ENCODE data around the gene MRPL12.

MRPL12 gene

GRCh38 chr17:81702934-81703746, at the start of gene MRPL12:
Gene MRPL12, plus strand, starts transcription at chr17:81703367. Its CDS starts 135 bp downstream, at chr17:81703502.
- no peaks in the 10 kb centered on the region for H3K27me3 Mint-ChIP-seq
- H3K4me3 Mint-ChIP-seq: peak within 1 kb of the TSS; percentile 94
- H3K9me3 Mint-ChIP-seq (ENCODE audit: low read depth): no peaks in the 10 kb centered on the region
- H3K36me3 Mint-ChIP-seq: peaks cover 3% of the 10 kb centered on the region
- H3K4me1 Mint-ChIP-seq (ENCODE audit: low read depth): peaks cover 21% of the 10 kb centered on the region
- peak within 1 kb of the TSS; percentile 92 for H3K27ac Mint-ChIP-seq

DNA sequence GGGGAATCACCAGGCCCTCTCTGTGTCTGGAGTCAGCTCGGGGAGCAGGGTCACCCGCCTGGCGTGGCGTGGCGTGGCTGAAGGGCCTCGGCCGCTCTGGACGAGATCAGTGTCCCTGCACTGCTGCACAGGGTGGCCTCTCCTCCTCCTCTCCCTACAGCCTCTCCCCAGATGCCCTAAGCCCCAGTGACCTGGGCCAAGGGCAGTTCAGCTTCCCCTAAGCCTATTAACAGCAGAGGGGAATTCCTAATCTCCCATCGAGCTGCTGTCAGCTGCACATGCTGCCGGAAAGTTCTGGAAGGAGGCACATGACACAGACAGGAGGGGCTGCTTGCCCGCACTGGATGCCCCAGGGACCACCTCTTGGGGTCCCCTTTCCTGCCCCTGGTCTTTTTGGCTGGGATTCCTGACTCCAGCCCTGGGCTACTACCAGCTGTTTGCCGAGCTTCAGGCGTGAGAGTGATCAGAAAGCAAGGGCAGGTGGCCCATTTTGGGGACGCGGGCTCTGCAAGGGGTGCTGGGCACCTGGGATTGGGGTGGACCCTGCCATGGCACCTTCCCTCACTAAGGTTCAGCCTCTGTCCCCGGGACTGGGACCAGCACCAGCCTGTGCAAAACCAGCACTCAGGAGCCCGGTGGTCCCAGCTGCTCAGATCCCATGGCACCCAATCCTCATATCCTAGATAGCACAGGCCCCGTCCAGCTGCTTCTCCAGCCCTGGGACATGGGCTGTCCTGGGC, 47.6 kb upstream of the MRPL12 start:
- H3K4me3 Mint-ChIP-seq: no peak overlapping the region
- no peaks in the 10 kb centered on the region for H3K9me3 Mint-ChIP-seq (ENCODE audit: low read depth)
- peaks cover 7% of the 10 kb centered on the region for H3K4me1 Mint-ChIP-seq (ENCODE audit: low read depth)
- no peak overlapping the region for H3K27ac Mint-ChIP-seq
- no peaks in the 10 kb centered on the region for H3K36me3 Mint-ChIP-seq
- peaks cover 3% of the 10 kb centered on the region for H3K27me3 Mint-ChIP-seq

DNA sequence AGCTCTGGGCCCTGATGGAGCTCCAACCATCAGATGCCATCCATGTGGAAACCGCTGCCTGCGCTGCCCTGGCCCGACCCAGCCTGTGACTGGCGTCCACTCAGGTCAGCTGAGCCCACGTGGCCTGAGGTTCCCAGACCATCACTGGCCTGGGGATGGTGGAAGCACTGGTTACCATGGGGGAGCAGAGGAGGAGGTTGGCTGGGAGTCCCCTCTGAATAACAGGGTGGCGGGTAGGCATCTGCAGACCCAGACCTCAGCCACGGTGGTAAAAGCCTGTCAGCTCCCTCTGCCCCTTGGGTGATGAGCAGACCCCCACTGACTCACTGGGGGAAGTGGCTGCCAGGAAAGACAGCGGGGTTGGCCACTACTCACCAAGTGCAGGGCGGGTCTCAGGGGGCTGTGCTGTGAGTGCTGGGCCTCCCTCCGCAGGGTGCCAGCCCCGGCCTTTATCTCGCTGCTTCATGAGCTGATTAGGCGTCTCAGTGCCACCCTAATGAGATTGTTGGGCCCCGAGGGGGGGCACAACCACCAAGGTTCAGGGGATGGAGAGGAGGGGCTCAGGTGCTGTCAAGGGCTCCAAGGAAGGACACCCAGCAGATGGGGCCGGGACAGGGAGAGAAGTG, 46.9 kb upstream of the MRPL12 start, which contains the start of gene PDE6G:
Gene PDE6G (minus strand): TSS at position 425 of the 626 bp plus-strand sequence. CDS start 3,237 bp downstream, outside the sequence.
- Mint-ChIP-seq H3K36me3 (no peaks in the 10 kb centered on the region), H3K27me3 (peaks cover 3% of the 10 kb centered on the region), H3K9me3 (ENCODE audit: low read depth) (no peaks in the 10 kb centered on the region), H3K4me3 (no peak within 1 kb of the TSS), H3K4me1 (ENCODE audit: low read depth) (peaks cover 7% of the 10 kb centered on the region), H3K27ac (no peak within 1 kb of the TSS)

- peaks cover 1% of the 10 kb centered on the region for H3K27me3 Mint-ChIP-seq
- H3K4me1 Mint-ChIP-seq (ENCODE audit: low read depth): peaks cover 5% of the 10 kb centered on the region
- H3K36me3 Mint-ChIP-seq: no peaks in the 10 kb centered on the region
- H3K27ac Mint-ChIP-seq: no peak overlapping the region
- H3K4me3 Mint-ChIP-seq: no peak overlapping the region
- no peaks in the 10 kb centered on the region for H3K9me3 Mint-ChIP-seq (ENCODE audit: low read depth)
Measured at GRCh38 chr17:81656835-81657234, 46.3 kb upstream of the MRPL12 start.

GRCh38 chr17:81659038-81659437, 44.1 kb upstream of the MRPL12 start:
- Mint-ChIP-seq H3K27me3 (no peaks in the 10 kb centered on the region), H3K9me3 (ENCODE audit: low read depth) (no peaks in the 10 kb centered on the region), H3K36me3 (no peaks in the 10 kb centered on the region), H3K4me1 (ENCODE audit: low read depth) (peaks cover 8% of the 10 kb centered on the region), H3K27ac (no peak overlapping the region), H3K4me3 (no peak overlapping the region)

GRCh38 chr17:81660441-81660840, 42.7 kb upstream of the MRPL12 start:
- Mint-ChIP-seq H3K4me1 (ENCODE audit: low read depth) (peaks cover 13% of the 10 kb centered on the region), H3K36me3 (no peaks in the 10 kb centered on the region), H3K9me3 (ENCODE audit: low read depth) (no peaks in the 10 kb centered on the region), H3K27me3 (no peaks in the 10 kb centered on the region), H3K27ac (no peak overlapping the region), H3K4me3 (no peak overlapping the region)

GRCh38 chr17:81662002-81662401, 41.2 kb upstream of the MRPL12 start:
- H3K36me3 Mint-ChIP-seq: no peaks in the 10 kb centered on the region
- H3K27ac Mint-ChIP-seq: peak overlapping the region; percentile 81
- no peaks in the 10 kb centered on the region for H3K9me3 Mint-ChIP-seq (ENCODE audit: low read depth)
- peaks cover 22% of the 10 kb centered on the region for H3K4me1 Mint-ChIP-seq (ENCODE audit: low read depth)
- no peak overlapping the region for H3K4me3 Mint-ChIP-seq
- H3K27me3 Mint-ChIP-seq: no peaks in the 10 kb centered on the region

- H3K4me1 Mint-ChIP-seq (ENCODE audit: low read depth): peaks cover 34% of the 10 kb centered on the region
- peak overlapping the region; percentile 81 for H3K27ac Mint-ChIP-seq
Measured at GRCh38 chr17:81664051-81664470, 39.1 kb upstream of the MRPL12 start.

DNA sequence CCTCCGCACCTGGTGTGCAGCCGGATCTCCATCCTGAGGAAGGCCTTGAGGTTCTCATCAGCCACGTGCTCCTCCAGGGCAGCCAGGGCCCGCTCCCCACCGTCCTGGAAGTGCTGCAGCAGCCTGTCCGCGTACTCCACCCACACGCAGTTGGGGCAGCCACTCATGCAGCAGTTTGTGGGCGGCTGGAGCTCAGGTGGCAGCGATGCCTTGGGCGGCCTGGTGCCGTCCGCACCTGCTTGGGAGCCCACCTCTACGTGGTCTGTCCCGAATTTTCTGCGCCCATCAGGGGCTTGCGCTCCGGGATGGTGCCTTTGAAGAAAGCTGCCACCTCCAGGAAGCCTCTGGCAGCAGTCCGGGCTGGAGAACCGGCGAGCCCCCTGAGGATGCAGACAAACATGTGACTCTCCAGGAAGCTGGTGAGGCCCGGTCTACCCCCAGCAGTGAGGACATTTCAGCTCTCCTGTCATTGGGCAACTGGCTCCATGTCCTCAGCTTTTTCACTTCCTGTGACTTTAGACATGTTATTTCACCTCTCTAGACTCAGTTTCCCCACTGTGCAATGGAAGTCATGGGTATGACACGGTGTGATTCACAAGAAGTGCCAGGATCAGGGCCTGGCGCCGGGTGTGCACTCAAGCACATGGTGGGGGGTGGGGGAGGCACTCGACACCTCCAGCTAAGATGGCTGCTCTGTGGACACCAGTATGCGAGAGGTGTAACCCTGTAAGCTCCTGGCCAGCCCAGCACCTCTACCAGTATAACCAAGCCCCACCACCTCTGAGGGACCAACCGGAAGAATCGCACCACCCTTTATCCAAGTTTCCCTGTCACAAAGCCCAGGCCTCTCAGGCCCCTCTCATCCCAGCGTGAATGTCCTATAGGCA, 37.7 kb upstream of the MRPL12 start:
- Mint-ChIP-seq H3K27ac (peak overlapping the region; percentile 99), H3K4me3 (peak overlapping the region; percentile 96), H3K27me3 (no peaks in the 10 kb centered on the region), H3K36me3 (no peaks in the 10 kb centered on the region), H3K9me3 (ENCODE audit: low read depth) (no peaks in the 10 kb centered on the region), H3K4me1 (ENCODE audit: low read depth) (peaks cover 34% of the 10 kb centered on the region)

More at GRCh38 chr17:81664051-81664470, 39.1 kb upstream of the MRPL12 start:
- Mint-ChIP-seq H3K27me3 (no peaks in the 10 kb centered on the region), H3K9me3 (ENCODE audit: low read depth) (no peaks in the 10 kb centered on the region), H3K36me3 (no peaks in the 10 kb centered on the region), H3K4me3 (peak overlapping the region; percentile 96)

DNA sequence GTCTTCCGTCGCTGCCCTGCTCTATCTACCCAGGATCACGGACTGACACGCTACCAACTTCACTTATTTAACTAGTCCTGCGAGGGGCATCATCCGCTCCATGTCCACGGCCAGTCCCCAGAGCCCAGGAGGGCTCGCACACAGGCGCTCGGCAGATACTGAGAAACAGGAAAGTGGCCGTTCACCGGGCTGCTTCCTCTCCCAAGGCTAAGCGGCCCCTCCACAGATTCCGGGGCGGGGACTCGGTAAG, 37.1 kb upstream of the MRPL12 start:
- no peaks in the 10 kb centered on the region for H3K27me3 Mint-ChIP-seq
- no peaks in the 10 kb centered on the region for H3K9me3 Mint-ChIP-seq (ENCODE audit: low read depth)
- no peaks in the 10 kb centered on the region for H3K36me3 Mint-ChIP-seq
- H3K4me3 Mint-ChIP-seq: peak overlapping the region; percentile 96
- peaks cover 34% of the 10 kb centered on the region for H3K4me1 Mint-ChIP-seq (ENCODE audit: low read depth)
- peak overlapping the region; percentile 99 for H3K27ac Mint-ChIP-seq

- Mint-ChIP-seq H3K9me3 (ENCODE audit: low read depth) (no peaks in the 10 kb centered on the region), H3K4me3 (peak within 1 kb of the TSS; percentile 96), H3K27ac (peak within 1 kb of the TSS; percentile 99), H3K4me1 (ENCODE audit: low read depth) (peaks cover 35% of the 10 kb centered on the region), H3K36me3 (no peaks in the 10 kb centered on the region), H3K27me3 (no peaks in the 10 kb centered on the region)
Measured at GRCh38 chr17:81666342-81667191, 36.6 kb upstream of the MRPL12 start, which contains the start of the genes CCDC137 and OXLD1. Gene CCDC137, plus strand, starts transcription at chr17:81666737. Its CDS starts 30 bp downstream, at chr17:81666767. Gene OXLD1, minus strand, starts transcription at chr17:81666605. Its CDS starts 28 bp downstream, at chr17:81666577.

- Mint-ChIP-seq H3K9me3 (ENCODE audit: low read depth) (no peaks in the 10 kb centered on the region), H3K27me3 (no peaks in the 10 kb centered on the region), H3K36me3 (no peaks in the 10 kb centered on the region), H3K4me3 (peak overlapping the region; percentile 96), H3K4me1 (ENCODE audit: low read depth) (peaks cover 30% of the 10 kb centered on the region), H3K27ac (peak overlapping the region; percentile 66)
Measured at GRCh38 chr17:81667754-81668153, 35.4 kb upstream of the MRPL12 start.

DNA sequence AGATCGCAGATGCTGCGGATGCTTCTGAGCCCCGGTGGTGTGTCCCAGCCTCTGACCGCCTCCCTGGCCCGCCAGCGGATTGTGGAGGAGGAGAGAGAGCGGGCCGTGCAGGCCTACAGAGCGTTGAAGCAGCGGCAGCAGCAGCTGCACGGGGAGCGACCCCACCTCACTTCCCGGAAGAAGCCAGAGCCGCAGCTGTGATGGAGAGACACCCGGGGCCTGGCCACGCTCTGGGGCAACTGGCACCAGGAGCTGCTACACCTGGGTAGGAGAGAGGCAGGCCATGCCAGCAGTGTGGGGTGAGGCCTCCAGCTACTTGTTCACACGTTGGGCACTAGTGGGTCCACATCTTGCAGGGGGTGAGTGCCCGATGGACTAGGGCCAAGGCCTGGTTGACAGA, 30.7 kb upstream of the MRPL12 start:
- Mint-ChIP-seq H3K4me3 (no peak overlapping the region), H3K27ac (no peak overlapping the region), H3K27me3 (no peaks in the 10 kb centered on the region), H3K36me3 (no peaks in the 10 kb centered on the region), H3K9me3 (ENCODE audit: low read depth) (no peaks in the 10 kb centered on the region), H3K4me1 (ENCODE audit: low read depth) (peaks cover 11% of the 10 kb centered on the region)

Data from activated naive CD8-positive, alpha-beta T cell (primary cell).